ENCODE measurements around the gene DCAF5.

Gene DCAF5

GRCh38 chr14:69101331-69101826 is 51.5 kb downstream of the DCAF5 start:
- Histone ChIP-seq H3K9me3 (ENCODE audit: severe bottlenecking) (no peaks in the 10 kb centered on the region), H3K4me3 (ENCODE audit: severe bottlenecking) (no peak overlapping the region), H3K4me1 (ENCODE audit: insufficient read depth, poor library complexity, severe bottlenecking) (peaks cover 12% of the 10 kb centered on the region), H3K36me3 (ENCODE audit: low read depth) (peaks cover 52% of the 10 kb centered on the region), H3K27me3 (ENCODE audit: insufficient read depth, poor library complexity, severe bottlenecking) (no peaks in the 10 kb centered on the region), H3K27ac (ENCODE audit: poor library complexity, severe bottlenecking) (no peak overlapping the region)
- DNase-seq (ENCODE audit: low spot score), result no peak
- TF ChIP-seq CTCF (IDR thresholded peaks at IDR 0.05; ENCODE audit: poor library complexity, severe bottlenecking), result peak; percentile 87
- peak; percentile 87 for ATAC-seq (ENCODE audit: low read depth)

DNA sequence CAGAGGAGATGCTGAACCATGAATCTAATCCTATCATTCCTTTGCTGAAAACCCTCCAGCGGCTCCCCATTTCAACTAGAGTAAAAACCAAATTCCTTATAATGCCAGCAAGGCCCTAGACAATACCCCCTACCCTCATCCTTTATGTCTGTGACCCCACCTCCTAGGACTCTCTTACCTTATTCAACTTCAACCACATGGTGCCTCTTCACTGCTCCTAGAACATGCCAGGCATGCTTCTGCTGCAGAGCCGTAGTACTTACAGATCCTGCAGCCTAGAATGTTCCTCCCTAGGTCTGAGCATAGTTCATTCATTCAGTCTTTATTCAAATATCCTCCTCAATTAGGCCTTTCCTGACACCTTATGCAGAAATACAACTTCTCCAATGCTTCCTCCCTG is 54.9 kb downstream of the DCAF5 start:
- no peak for TF ChIP-seq CTCF (IDR thresholded peaks at IDR 0.05; ENCODE audit: poor library complexity, severe bottlenecking)
- Histone ChIP-seq H3K9me3 (ENCODE audit: severe bottlenecking) (no peaks in the 10 kb centered on the region), H3K4me3 (ENCODE audit: severe bottlenecking) (no peak overlapping the region), H3K27me3 (ENCODE audit: insufficient read depth, poor library complexity, severe bottlenecking) (no peaks in the 10 kb centered on the region), H3K4me1 (ENCODE audit: insufficient read depth, poor library complexity, severe bottlenecking) (peaks cover 13% of the 10 kb centered on the region), H3K27ac (ENCODE audit: poor library complexity, severe bottlenecking) (no peak overlapping the region), H3K36me3 (ENCODE audit: low read depth) (peaks cover 36% of the 10 kb centered on the region)
- no peak for DNase-seq (ENCODE audit: low spot score)
- ATAC-seq (ENCODE audit: low read depth), result no peak

DNA sequence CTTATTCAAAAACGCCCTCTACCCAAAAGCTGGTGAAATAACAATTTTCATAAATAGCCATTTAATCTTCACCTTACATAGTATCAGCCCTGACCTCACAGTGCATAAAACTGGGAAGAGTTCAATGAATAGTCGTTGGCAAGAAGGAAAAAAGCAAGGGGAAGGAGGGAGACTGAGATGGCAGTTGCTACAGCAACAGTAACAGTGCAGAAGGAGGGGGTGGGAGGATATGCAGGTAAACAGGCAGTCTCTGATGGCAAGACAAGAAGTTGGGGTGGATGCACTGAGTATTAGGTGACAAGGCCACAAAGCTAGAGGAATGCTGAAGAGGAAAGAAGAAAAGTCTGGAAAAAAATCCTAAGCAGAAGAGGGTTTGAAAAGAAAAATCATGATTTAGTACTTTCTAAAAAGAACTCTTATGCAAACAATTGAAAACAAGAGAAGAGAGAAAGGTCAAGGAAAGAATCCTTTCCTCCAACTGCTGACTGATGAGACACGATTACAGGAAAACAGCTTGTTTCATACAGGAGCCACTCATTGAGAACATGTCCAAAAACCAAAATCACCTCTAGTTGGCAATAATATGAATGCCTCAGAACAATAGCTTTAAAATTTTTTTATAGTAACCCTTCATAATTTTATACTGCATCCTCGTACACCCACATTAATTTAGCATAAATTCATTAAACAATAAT is 56.0 kb downstream of the DCAF5 start:
- H3K36me3 ChIP-seq (ENCODE audit: low read depth), result peaks cover 37% of the 10 kb centered on the region
- peaks cover 15% of the 10 kb centered on the region for H3K4me1 ChIP-seq (ENCODE audit: insufficient read depth, poor library complexity, severe bottlenecking)
- TF ChIP-seq CTCF (IDR thresholded peaks at IDR 0.05; ENCODE audit: poor library complexity, severe bottlenecking), result no peak
- no peaks in the 10 kb centered on the region for H3K9me3 ChIP-seq (ENCODE audit: severe bottlenecking)
- H3K4me3 ChIP-seq (ENCODE audit: severe bottlenecking), result no peak overlapping the region
- no peak for ATAC-seq (ENCODE audit: low read depth)
- no peaks in the 10 kb centered on the region for H3K27me3 ChIP-seq (ENCODE audit: insufficient read depth, poor library complexity, severe bottlenecking)
- no peak overlapping the region for H3K27ac ChIP-seq (ENCODE audit: poor library complexity, severe bottlenecking)
- no peak for DNase-seq (ENCODE audit: low spot score)

DNA sequence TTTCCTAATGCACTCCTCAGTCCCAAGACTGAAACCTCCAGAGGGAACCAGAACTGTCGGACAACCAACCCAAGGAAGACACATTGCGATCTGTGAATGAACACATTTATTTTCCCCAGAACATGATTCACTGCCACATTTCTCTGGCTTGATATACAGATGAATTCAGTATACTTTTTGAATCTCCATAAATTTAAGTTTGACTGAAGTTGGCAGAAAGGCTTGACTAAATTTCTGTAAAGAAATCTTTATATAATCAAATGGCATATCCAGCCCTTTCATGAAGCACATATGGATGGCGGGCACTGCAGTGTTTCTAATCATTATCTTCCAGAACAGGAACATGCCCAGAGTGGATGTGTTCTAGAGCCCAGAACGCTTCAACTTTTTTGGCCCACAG is 56.7 kb downstream of the DCAF5 start:
- Histone ChIP-seq H3K4me3 (ENCODE audit: severe bottlenecking) (no peak overlapping the region), H3K9me3 (ENCODE audit: severe bottlenecking) (no peaks in the 10 kb centered on the region), H3K36me3 (ENCODE audit: low read depth) (peaks cover 40% of the 10 kb centered on the region), H3K27ac (ENCODE audit: poor library complexity, severe bottlenecking) (no peak overlapping the region), H3K4me1 (ENCODE audit: insufficient read depth, poor library complexity, severe bottlenecking) (peaks cover 9% of the 10 kb centered on the region), H3K27me3 (ENCODE audit: insufficient read depth, poor library complexity, severe bottlenecking) (no peaks in the 10 kb centered on the region)
- TF ChIP-seq CTCF (IDR thresholded peaks at IDR 0.05; ENCODE audit: poor library complexity, severe bottlenecking), result no peak
- DNase-seq (ENCODE audit: low spot score), result no peak
- ATAC-seq (ENCODE audit: low read depth), result no peak

DNA sequence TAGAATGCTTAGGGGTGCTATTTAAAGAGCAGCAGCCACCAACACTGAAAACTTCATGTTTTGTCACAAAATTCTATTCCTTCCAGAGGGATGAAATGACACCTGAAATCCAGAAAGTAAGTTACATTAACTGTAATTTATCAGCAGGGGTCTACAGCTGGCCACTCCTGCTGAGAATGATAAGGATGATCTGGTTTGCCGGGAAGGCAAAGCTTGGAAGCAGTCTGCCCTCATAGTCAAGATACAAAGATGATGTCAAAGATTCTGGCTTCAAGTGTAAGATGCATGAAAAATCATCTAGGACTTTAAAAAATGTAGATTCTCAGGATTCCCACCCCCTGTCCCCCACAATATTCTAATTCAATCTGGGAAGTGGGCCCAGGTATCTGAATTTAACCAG is 58.4 kb downstream of the DCAF5 start:
- DNase-seq (ENCODE audit: low spot score), result no peak
- Histone ChIP-seq H3K27ac (ENCODE audit: poor library complexity, severe bottlenecking) (peak overlapping the region; percentile 12), H3K9me3 (ENCODE audit: severe bottlenecking) (no peaks in the 10 kb centered on the region), H3K4me3 (ENCODE audit: severe bottlenecking) (no peak overlapping the region), H3K4me1 (ENCODE audit: insufficient read depth, poor library complexity, severe bottlenecking) (peaks cover 3% of the 10 kb centered on the region), H3K36me3 (ENCODE audit: low read depth) (peaks cover 41% of the 10 kb centered on the region), H3K27me3 (ENCODE audit: insufficient read depth, poor library complexity, severe bottlenecking) (no peaks in the 10 kb centered on the region)
- no peak for ATAC-seq (ENCODE audit: low read depth)
- TF ChIP-seq CTCF (IDR thresholded peaks at IDR 0.05; ENCODE audit: poor library complexity, severe bottlenecking), result no peak
